ENCODE data around the gene PTMA.

DNA sequence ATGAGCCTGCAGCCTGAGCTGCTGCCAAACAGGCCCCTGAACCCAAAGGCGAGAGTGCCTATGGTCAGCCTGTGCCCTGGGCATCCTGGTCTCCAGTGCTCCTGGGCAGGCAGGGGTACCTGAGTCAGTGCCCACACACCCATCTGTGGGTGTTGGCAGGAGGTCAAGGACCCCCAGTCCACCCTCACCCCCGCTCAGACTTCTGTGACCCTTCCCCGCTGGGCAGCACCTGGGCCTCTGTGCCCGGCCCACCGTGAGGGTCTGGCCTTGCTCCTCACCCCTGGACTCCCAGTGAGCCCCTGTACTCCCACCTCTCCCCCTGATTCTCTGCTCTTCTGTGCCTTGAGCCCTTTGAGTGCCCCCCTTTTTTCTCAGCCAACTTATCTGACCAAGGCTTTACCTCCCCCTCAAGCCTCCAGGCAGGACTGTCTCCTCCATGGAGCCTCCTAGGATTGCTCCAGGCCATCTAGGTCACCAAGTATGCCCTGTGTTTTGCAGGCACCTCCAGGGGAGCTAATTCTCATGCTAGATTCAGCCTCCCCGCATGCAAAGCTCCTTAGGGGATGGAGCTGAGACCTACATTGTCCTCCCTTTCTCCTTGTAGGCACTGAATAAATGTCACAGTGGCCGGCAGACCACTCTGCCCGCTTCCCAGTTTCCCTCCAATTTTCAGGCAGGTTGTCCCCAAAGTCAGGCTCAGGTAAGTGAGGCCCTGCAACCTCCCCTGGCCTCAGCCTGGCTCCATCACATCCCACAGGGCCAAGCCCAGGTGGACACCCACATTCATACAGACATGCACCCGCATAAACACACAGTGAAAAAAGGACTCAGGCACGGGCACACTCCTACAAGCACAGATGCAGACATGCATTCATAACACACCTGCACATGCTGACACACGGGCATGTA is 21.9 kb upstream of the PTMA start:
- TF ChIP-seq ELF4 (CRISPR knock-in tag; IDR thresholded peaks at IDR 0.05; ENCODE audit: low read depth): no peak
- no peak for TF ChIP-seq CTCF (IDR thresholded peaks at IDR 0.05)

All from WTC11 (cell line).